Measurements from ENCODE around the gene C16orf54.
"Not testable (repeated sequence)": the region's sequence is repeated elsewhere in the genome, so short reads cannot be mapped to it uniquely, and the experiment has no call there.

Gene C16orf54

DNA sequence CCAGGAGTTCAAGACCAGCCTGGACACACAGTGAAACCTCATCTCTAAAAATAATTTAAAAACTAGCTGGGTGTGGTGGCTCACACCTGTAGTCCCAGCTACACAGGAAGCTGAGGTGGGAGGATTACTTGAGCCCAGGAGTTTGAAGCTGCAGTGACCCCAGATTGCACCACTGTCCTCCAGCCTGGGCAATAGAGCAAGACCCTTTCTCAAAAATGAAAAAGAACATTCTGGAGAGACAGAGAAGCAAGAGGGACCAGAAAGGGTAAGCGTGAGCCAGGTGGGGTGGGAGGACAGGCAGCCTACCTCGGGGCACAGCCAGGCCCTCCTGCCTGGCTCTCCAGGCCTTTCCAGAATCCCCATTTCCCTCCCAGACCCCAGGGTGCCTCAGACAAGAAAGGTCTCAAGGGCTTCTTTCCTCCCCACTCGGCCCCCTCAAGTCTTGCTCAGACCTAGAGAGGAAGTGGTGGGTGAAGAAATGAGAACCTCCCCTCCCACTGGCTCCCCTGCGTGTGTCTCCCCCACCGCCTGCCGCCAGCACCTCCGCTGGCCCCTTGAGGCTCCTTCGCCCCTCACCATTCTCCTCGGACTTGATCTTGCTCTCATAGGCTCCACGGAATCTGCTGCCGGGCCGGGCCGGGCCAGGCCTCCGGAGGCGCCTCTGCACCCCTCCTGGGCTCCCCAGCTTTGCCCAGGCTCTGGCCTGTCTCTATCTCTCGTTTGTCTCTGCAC lies 503 bp downstream of the C16orf54 start:
- H3K4me3 ChIP-seq, result peak overlapping the region; percentile 72 to 93 (median 80)
- H3K9me3 ChIP-seq (replicated peaks in 1 of 11), result peaks cover 4 to 21% (median 11%) of the 10 kb centered on the region in 11 experiments; a peak in 17 of 22 replicates
- H3K27me3 ChIP-seq, result no peaks in the 10 kb centered on the region
- TF ChIP-seq Cebpa-rat (IDR thresholded peaks at IDR 0.05), result no peak
- H3K27ac ChIP-seq, result peak overlapping the region; percentile 91 to 98 (median 96)
- peak overlapping the region; percentile 87 to 95 (median 90) for H3K9ac ChIP-seq
- peaks cover 56 to 94% (median 87%) of the 10 kb centered on the region in 10 experiments for H3K4me1 ChIP-seq
- peaks cover 22 to 47% (median 34%) of the 10 kb centered on the region in 11 experiments for H3K36me3 ChIP-seq
- H4K20me1 ChIP-seq, result peaks cover 0 to 31% (median 0%) of the 10 kb centered on the region in 11 experiments; a peak in 5 of 22 replicates
- H3K4me2 ChIP-seq, result peak overlapping the region; percentile 88 to 100 (median 97)

DNA sequence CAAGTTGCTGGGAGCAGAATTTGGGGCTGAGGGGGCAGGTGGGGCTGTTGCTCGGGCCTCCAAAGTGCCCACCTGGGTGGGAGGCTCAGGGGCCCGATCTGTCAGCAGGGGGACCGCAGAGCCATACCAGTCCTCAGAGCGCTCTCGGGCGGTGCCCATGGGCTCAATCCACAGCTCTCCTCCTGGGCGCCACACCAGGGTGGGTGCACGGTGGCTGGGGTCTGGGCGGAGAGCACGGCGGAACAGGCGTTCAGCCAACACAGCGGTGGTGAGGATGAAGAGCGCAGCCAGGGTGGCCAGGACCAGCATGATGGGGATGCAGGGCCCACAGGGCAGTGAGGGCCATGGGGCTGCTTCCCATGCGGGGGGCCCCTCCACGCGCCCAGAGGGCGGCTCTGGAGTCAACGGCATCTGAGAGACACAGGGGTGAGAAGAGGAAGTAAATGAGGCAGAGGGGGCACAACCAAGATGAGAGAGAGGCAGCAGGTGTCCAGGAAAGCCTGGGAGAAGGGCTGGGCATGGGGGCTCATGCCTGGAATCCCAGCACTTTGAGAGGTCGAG lies 1.2 kb downstream of the C16orf54 start:
- Histone ChIP-seq H3K4me1 (peaks cover 63 to 94% (median 88%) of the 10 kb centered on the region in 10 experiments), H3K36me3 (peaks cover 22 to 51% (median 34%) of the 10 kb centered on the region in 11 experiments), H3K27ac (peak overlapping the region; percentile 91 to 98 (median 96)), H3K27me3 (no peaks in the 10 kb centered on the region), H3K4me3 (peak overlapping the region; percentile 72 to 93 (median 80)), H3K4me2 (peak overlapping the region; percentile 88 to 100 (median 97)), H4K20me1 (peaks cover 0 to 33% (median 0%) of the 10 kb centered on the region in 11 experiments; a peak in 6 of 22 replicates), H3K9ac (peak overlapping the region; percentile 87 to 95 (median 90)), H3K9me3 (replicated peaks in 1 of 11) (peaks cover 4 to 21% (median 11%) of the 10 kb centered on the region in 11 experiments; a peak in 17 of 22 replicates)
- TF ChIP-seq Cebpa-rat (IDR thresholded peaks at IDR 0.05), result no peak

GRCh38 chr16:29743827-29744531 lies 1.8 kb downstream of the C16orf54 start:
- H3K27ac ChIP-seq, result peak overlapping the region in 10 of 11 experiments; percentile 91 to 98 (median 96); a peak in 20 of 22 replicates
- H3K9me3 ChIP-seq (replicated peaks in 1 of 11), result peaks cover 4 to 18% (median 10%) of the 10 kb centered on the region in 11 experiments; a peak in 17 of 22 replicates
- peaks cover 69 to 94% (median 88%) of the 10 kb centered on the region in 10 experiments for H3K4me1 ChIP-seq
- TF ChIP-seq Cebpa-rat (IDR thresholded peaks at IDR 0.05), result no peak
- peak overlapping the region in 9 of 10 experiments; percentile 72 to 93 (median 81); a peak in 16 of 20 replicates for H3K4me3 ChIP-seq
- peak overlapping the region; percentile 88 to 100 (median 97) for H3K4me2 ChIP-seq
- peaks cover 0 to 33% (median 0%) of the 10 kb centered on the region in 11 experiments; a peak in 6 of 22 replicates for H4K20me1 ChIP-seq
- peaks cover 22 to 51% (median 34%) of the 10 kb centered on the region in 11 experiments for H3K36me3 ChIP-seq
- no peaks in the 10 kb centered on the region for H3K27me3 ChIP-seq
- H3K9ac ChIP-seq, result peak overlapping the region; percentile 87 to 95 (median 90); a peak in 21 of 22 replicates

DNA sequence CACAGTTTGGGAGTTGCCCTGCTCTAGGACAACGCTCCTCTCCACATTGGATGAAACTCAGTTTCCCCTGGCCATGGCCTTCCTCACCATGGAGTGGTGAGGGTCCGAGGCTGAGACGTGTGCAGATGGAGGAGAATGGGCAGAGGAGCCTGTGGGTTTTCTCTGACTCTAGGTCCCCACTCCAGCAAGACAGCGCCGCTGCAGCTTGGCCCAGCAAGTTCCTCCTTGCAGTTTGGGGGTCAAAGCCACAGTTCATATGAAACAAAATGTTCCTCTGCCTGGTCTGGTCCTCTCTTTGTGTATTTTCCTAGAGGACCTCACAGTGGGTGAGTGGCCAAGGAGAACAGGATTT lies 2.3 kb downstream of the C16orf54 start:
- H3K27me3 ChIP-seq, result no peaks in the 10 kb centered on the region
- H3K9ac ChIP-seq, result peak overlapping the region in 8 of 11 experiments; percentile 87 to 95 (median 91); a peak in 11 of 22 replicates

DNA sequence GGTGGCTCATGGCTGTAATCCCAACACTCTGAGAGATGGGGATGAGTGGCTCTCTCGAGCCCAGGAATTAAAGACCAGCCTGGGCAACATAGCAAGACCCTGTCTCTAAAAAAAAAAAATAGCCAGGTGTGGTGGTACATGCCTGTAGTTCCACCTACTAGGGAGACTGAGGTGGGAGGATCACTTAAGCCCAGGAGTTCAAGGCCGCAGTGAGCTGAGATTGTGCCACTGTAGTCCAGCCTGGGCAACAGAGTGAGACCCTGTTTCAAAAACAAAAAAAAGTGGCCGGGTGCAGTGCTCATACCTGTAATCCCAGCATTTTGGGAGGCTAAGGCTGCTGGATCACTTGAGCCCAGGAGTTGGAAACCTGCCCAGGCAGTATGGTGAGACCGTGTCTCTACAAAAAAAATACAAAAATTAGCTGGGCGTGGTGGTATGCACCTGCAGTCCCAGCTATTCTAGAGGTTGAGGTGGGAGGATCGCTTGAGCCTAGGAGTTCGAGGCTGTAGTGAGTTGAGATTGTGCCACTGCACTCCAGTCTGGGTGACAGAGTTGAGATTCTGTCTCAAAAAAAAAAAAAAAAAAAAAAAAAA lies 3.0 kb downstream of the C16orf54 start:
- Histone ChIP-seq H3K4me1 (peaks cover 73 to 95% (median 90%) of the 10 kb centered on the region in 10 experiments), H3K4me3 (no peak overlapping the region), H3K9me3 (replicated peaks in 1 of 11) (peaks cover 0 to 6% (median 0%) of the 10 kb centered on the region in 11 experiments; a peak in 3 of 22 replicates), H3K36me3 (peaks cover 22 to 51% (median 34%) of the 10 kb centered on the region in 11 experiments), H3K9ac (no peak overlapping the region), H3K4me2 (peak overlapping the region in 8 of 11 experiments; percentile 88 to 100 (median 98); a peak in 12 of 22 replicates), H4K20me1 (peaks cover 0 to 33% (median 0%) of the 10 kb centered on the region in 11 experiments; a peak in 6 of 22 replicates), H3K27me3 (no peaks in the 10 kb centered on the region), H3K27ac (peak overlapping the region in 2 of 11 experiments; percentile 7 to 97; a peak in 1 of 22 replicates)
- no peak for TF ChIP-seq Cebpa-rat (IDR thresholded peaks at IDR 0.05)

More for the DNA sequence above, 2.3 kb downstream of the C16orf54 start:
- peaks cover 3 to 13% (median 5%) of the 10 kb centered on the region in 11 experiments; a peak in 17 of 22 replicates for H3K9me3 ChIP-seq (replicated peaks in 1 of 11)
- H3K27ac ChIP-seq, result peak overlapping the region in 10 of 11 experiments; percentile 91 to 98 (median 96); a peak in 19 of 22 replicates
- peaks cover 0 to 33% (median 0%) of the 10 kb centered on the region in 11 experiments; a peak in 6 of 22 replicates for H4K20me1 ChIP-seq
- TF ChIP-seq Cebpa-rat (IDR thresholded peaks at IDR 0.05), result no peak
- peaks cover 22 to 51% (median 34%) of the 10 kb centered on the region in 11 experiments for H3K36me3 ChIP-seq
- peaks cover 73 to 95% (median 90%) of the 10 kb centered on the region in 10 experiments for H3K4me1 ChIP-seq
- peak overlapping the region; percentile 88 to 100 (median 97) for H3K4me2 ChIP-seq
- H3K4me3 ChIP-seq, result peak overlapping the region in 5 of 10 experiments; percentile 72 to 93 (median 86); a peak in 6 of 20 replicates

GRCh38 chr16:29740630-29741015 lies 5.2 kb downstream of the C16orf54 start:
- H3K4me3 ChIP-seq; H3K27me3 ChIP-seq; H3K9me3 ChIP-seq (replicated peaks in 1 of 11); H3K9ac ChIP-seq: not testable (repeated sequence)
- H3K36me3 ChIP-seq, result peaks cover 22 to 51% (median 34%) of the 10 kb centered on the region in 11 experiments
- H4K20me1 ChIP-seq, result peaks cover 0 to 33% (median 0%) of the 10 kb centered on the region in 11 experiments; a peak in 6 of 22 replicates
- peaks cover 77 to 98% (median 93%) of the 10 kb centered on the region in 10 experiments for H3K4me1 ChIP-seq
- H3K27ac ChIP-seq, result peak overlapping the region in 1 of 11 experiments; percentile 5; a peak in 2 of 22 replicates
- peak overlapping the region in 9 of 11 experiments; percentile 6 to 99 (median 72); a peak in 10 of 22 replicates for H3K4me2 ChIP-seq

GRCh38 chr16:29739927-29740629 lies 5.7 kb downstream of the C16orf54 start:
- not testable (repeated sequence) for H3K27me3 ChIP-seq; H3K4me3 ChIP-seq; H3K9ac ChIP-seq; H3K9me3 ChIP-seq (replicated peaks in 1 of 11)
- Histone ChIP-seq H3K36me3 (peaks cover 22 to 51% (median 34%) of the 10 kb centered on the region in 11 experiments), H3K27ac (peak overlapping the region in 1 of 11 experiments; percentile 5; a peak in 1 of 22 replicates), H3K4me1 (peaks cover 73 to 95% (median 89%) of the 10 kb centered on the region in 10 experiments), H4K20me1 (peaks cover 0 to 33% (median 0%) of the 10 kb centered on the region in 11 experiments; a peak in 6 of 22 replicates), H3K4me2 (peak overlapping the region in 10 of 11 experiments; percentile 6 to 99 (median 70); a peak in 15 of 22 replicates)
